Prostate gland (tissue), 2 donors: ENCODE results near the gene FAM3B.

Experiments used
- POLR2A ChIP-seq: fragments of 450-650 bp; IDR thresholded peaks from one replicate; pipeline ENCODE4 v1.6.1; 2016; ENCODE audit warnings: antibody characterized with exemption, mild to moderate bottlenecking
- POLR2AphosphoS5 ChIP-seq: sonication (generic); formaldehyde crosslinking; IDR thresholded peaks from one replicate; pipeline ENCODE4 v1.6.1; 2017; ENCODE audit warnings: antibody characterized with exemption
- TF ChIP-seq, protein P1 (sequence below), 4 experiments: fragments of 200-600 bp in 2 of 4; fragments of 450-650 bp in 2 of 4; sonication (generic) in 2 of 4; IDR thresholded peaks; 1 replicate in 3 of 4; 2 replicates in 1 of 4; pipeline ENCODE4 v1.5.1; 2016 to 2019; ENCODE audit warnings: antibody characterized with exemption in 4 of 4, mild to moderate bottlenecking in 2 of 4, moderate library complexity in 2 of 4

DNA sequence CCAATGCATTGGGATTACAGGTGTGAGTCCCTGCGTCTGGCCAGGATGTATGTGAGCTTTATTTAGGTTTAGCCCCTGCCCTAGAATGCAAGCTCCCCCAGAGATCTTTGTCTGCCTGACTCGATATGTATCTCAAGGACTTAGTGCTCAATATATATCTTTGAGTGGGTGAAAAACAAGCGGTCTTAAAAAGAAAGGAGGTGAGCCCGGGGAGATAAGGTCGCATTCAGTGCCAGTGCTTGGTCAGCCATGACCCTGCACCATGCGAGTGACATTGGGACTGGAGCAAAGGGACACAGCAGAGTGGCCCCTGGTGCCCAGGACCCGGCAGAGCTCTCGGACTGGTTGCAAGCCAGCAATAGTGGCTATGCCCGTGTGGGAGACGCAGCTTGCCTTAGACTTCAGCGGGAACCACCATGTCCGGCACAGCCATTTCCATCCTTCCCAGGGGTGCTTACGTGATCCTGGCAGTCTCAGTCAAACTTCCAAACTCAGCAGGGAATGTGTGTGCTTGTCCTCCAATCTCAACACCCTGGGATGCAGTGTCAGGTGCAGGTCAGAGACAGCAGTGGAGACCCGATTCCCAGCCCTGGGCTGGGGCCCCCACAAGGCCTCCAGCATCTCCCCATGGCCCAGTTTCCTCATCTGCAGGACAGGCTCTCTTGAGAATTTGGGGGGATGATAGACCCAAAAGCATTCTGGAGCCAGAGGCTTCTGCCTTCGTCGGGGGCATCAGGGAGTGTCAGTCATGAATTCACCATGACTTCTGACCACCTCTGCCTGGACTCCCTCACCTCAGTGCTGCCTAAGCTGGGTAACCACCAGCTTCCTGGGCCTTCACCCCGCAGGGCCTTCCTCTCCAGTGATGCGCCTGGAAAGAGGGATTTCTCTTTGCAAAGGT, 47.0 kb downstream of the FAM3B start:
- TF ChIP-seq POLR2AphosphoS5: no peak
- no peak for TF ChIP-seq POLR2A
- TF ChIP-seq, protein P1, sequence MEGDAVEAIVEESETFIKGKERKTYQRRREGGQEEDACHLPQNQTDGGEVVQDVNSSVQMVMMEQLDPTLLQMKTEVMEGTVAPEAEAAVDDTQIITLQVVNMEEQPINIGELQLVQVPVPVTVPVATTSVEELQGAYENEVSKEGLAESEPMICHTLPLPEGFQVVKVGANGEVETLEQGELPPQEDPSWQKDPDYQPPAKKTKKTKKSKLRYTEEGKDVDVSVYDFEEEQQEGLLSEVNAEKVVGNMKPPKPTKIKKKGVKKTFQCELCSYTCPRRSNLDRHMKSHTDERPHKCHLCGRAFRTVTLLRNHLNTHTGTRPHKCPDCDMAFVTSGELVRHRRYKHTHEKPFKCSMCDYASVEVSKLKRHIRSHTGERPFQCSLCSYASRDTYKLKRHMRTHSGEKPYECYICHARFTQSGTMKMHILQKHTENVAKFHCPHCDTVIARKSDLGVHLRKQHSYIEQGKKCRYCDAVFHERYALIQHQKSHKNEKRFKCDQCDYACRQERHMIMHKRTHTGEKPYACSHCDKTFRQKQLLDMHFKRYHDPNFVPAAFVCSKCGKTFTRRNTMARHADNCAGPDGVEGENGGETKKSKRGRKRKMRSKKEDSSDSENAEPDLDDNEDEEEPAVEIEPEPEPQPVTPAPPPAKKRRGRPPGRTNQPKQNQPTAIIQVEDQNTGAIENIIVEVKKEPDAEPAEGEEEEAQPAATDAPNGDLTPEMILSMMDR (IDR thresholded peaks at IDR 0.05): no peak
